ENCODE measurements around the gene POU6F2. TPM values are rescaled to one million over a fixed set of nuclear protein-coding genes. Genes with fewer than 3 reads are reported as not detected.
A peak's percentile ranks its signal among the peaks of the same experiment; 100 is the strongest.
"Not testable (repeated sequence)": the region's sequence is repeated elsewhere in the genome, so short reads cannot be mapped to it uniquely, and the experiment has no call there.

POU6F2 gene
- total RNA-seq = under 1 TPM in 1 of 2 experiments, not detected in 1; 0.12 TPM

GRCh38 chr7:38977685-38978084 lies at the start of gene POU6F2:
Gene POU6F2 (plus strand): TSS chr7:38977909. CDS start chr7:38977954, 45 bp downstream.
- H3K36me3 Mint-ChIP-seq (ENCODE audit: low read depth) = no peaks in the 10 kb centered on the region
- DNase-seq = no peak
- ChIA-PET POLR2A (no interaction called here), CTCF (no interaction called here)
- H3K9me3 Mint-ChIP-seq = no peaks in the 10 kb centered on the region
- no peaks in the 10 kb centered on the region for H3K4me1 Mint-ChIP-seq
- H3K27ac Mint-ChIP-seq = no peak within 1 kb of the TSS
- no peak within 1 kb of the TSS for H3K4me3 Mint-ChIP-seq
- H3K27me3 Mint-ChIP-seq = peaks cover 47% of the 10 kb centered on the region

GRCh38 chr7:38928506-38928905 lies 49.2 kb upstream of the POU6F2 start:
- Mint-ChIP-seq H3K27me3 (peaks cover 6% of the 10 kb centered on the region), H3K36me3 (ENCODE audit: low read depth) (no peaks in the 10 kb centered on the region), H3K9me3 (no peaks in the 10 kb centered on the region), H3K4me3 (no peak overlapping the region), H3K4me1 (no peaks in the 10 kb centered on the region), H3K27ac (no peak overlapping the region)
- DNase-seq = no peak
- ChIA-PET CTCF (no interaction called here), POLR2A (no interaction called here)

- Mint-ChIP-seq H3K36me3 (ENCODE audit: low read depth) (no peaks in the 10 kb centered on the region), H3K4me1 (no peaks in the 10 kb centered on the region), H3K4me3 (no peak overlapping the region), H3K27ac (no peak overlapping the region), H3K9me3 (no peaks in the 10 kb centered on the region), H3K27me3 (peaks cover 6% of the 10 kb centered on the region)
- ChIA-PET CTCF (no interaction called here), POLR2A (no interaction called here)
- DNase-seq = no peak
Observed at GRCh38 chr7:38929460-38930171, 48.1 kb upstream of the POU6F2 start.

GRCh38 chr7:38932509-38933168 lies 45.1 kb upstream of the POU6F2 start:
- CTCF ChIA-PET = interaction anchor here (0.6 to 0.9 kb wide), 2 partner anchors 10 to 610 kb away, joined by 3 to 4 read pairs; no protein-coding TSS in a partner anchor
- Mint-ChIP-seq H3K9me3 (no peaks in the 10 kb centered on the region), H3K4me1 (no peaks in the 10 kb centered on the region), H3K27ac (no peak overlapping the region), H3K4me3 (no peak overlapping the region), H3K36me3 (ENCODE audit: low read depth) (no peaks in the 10 kb centered on the region), H3K27me3 (peaks cover 4% of the 10 kb centered on the region)
- POLR2A ChIA-PET = no interaction called here
- DNase-seq = peak; percentile 58

GRCh38 chr7:38934051-38934450 lies 43.7 kb upstream of the POU6F2 start:
- H3K4me1 Mint-ChIP-seq = no peaks in the 10 kb centered on the region
- no peak overlapping the region for H3K27ac Mint-ChIP-seq
- no peak overlapping the region for H3K4me3 Mint-ChIP-seq
- ChIA-PET CTCF (no interaction called here), POLR2A (interaction anchor here (0.6 kb wide), 1 partner anchor 119 kb away, joined by 5 read pairs; no protein-coding TSS in a partner anchor)
- H3K27me3 Mint-ChIP-seq = peaks cover 2% of the 10 kb centered on the region
- no peak for DNase-seq
- H3K9me3 Mint-ChIP-seq = no peaks in the 10 kb centered on the region
- H3K36me3 Mint-ChIP-seq (ENCODE audit: low read depth) = no peaks in the 10 kb centered on the region

- CTCF ChIA-PET = no interaction called here
Observed at GRCh38 chr7:38934536-38934935, 43.2 kb upstream of the POU6F2 start.

GRCh38 chr7:38936641-38937040 lies 41.1 kb upstream of the POU6F2 start:
- ChIA-PET CTCF (no interaction called here), POLR2A (no interaction called here)
- Mint-ChIP-seq H3K27me3 (peaks cover 2% of the 10 kb centered on the region), H3K27ac (no peak overlapping the region), H3K4me3 (no peak overlapping the region), H3K36me3 (ENCODE audit: low read depth) (no peaks in the 10 kb centered on the region), H3K9me3 (no peaks in the 10 kb centered on the region), H3K4me1 (no peaks in the 10 kb centered on the region)
- no peak for DNase-seq

More at GRCh38 chr7:38934536-38934935, 43.2 kb upstream of the POU6F2 start:
- H3K4me1 Mint-ChIP-seq = no peaks in the 10 kb centered on the region
- H3K27me3 Mint-ChIP-seq = peaks cover 2% of the 10 kb centered on the region
- no peaks in the 10 kb centered on the region for H3K36me3 Mint-ChIP-seq (ENCODE audit: low read depth)
- H3K27ac Mint-ChIP-seq = no peak overlapping the region
- H3K4me3 Mint-ChIP-seq = no peak overlapping the region
- POLR2A ChIA-PET = interaction anchor here (0.6 kb wide), 1 partner anchor 118 kb away, joined by 5 read pairs; no protein-coding TSS in a partner anchor
- DNase-seq = no peak
- no peaks in the 10 kb centered on the region for H3K9me3 Mint-ChIP-seq

- ChIA-PET CTCF (no interaction called here), POLR2A (no interaction called here)
- Mint-ChIP-seq H3K27me3 (peaks cover 7% of the 10 kb centered on the region), H3K27ac (no peak overlapping the region), H3K9me3 (no peaks in the 10 kb centered on the region), H3K4me1 (no peaks in the 10 kb centered on the region), H3K4me3 (no peak overlapping the region), H3K36me3 (ENCODE audit: low read depth) (no peaks in the 10 kb centered on the region)
- DNase-seq = no peak
Observed at GRCh38 chr7:38938001-38938485, 39.7 kb upstream of the POU6F2 start.

- Mint-ChIP-seq H3K27ac (no peak overlapping the region), H3K36me3 (ENCODE audit: low read depth) (no peaks in the 10 kb centered on the region), H3K27me3 (peaks cover 7% of the 10 kb centered on the region), H3K4me1 (no peaks in the 10 kb centered on the region), H3K4me3 (no peak overlapping the region), H3K9me3 (no peaks in the 10 kb centered on the region)
- no peak for DNase-seq
- CTCF ChIA-PET = no interaction called here
- POLR2A ChIA-PET = no interaction called here
Observed at GRCh38 chr7:38938589-38938988, 39.1 kb upstream of the POU6F2 start.

- peaks cover 7% of the 10 kb centered on the region for H3K27me3 Mint-ChIP-seq
- no peak overlapping the region for H3K27ac Mint-ChIP-seq
- CTCF ChIA-PET = no interaction called here
- POLR2A ChIA-PET = no interaction called here
- no peaks in the 10 kb centered on the region for H3K9me3 Mint-ChIP-seq
- DNase-seq = no peak
- no peaks in the 10 kb centered on the region for H3K4me1 Mint-ChIP-seq
- H3K4me3 Mint-ChIP-seq = no peak overlapping the region
- H3K36me3 Mint-ChIP-seq (ENCODE audit: low read depth) = no peaks in the 10 kb centered on the region
Observed at GRCh38 chr7:38940774-38941173, 36.9 kb upstream of the POU6F2 start.

- H3K27me3 Mint-ChIP-seq = peaks cover 12% of the 10 kb centered on the region
- no peaks in the 10 kb centered on the region for H3K9me3 Mint-ChIP-seq
- DNase-seq = no peak
- POLR2A ChIA-PET = interaction anchor here (0.5 to 0.6 kb wide), 2 partner anchors 131 to 288 kb away, joined by 3 read pairs; no protein-coding TSS in a partner anchor
- no peaks in the 10 kb centered on the region for H3K36me3 Mint-ChIP-seq (ENCODE audit: low read depth)
- CTCF ChIA-PET = no interaction called here
- no peak overlapping the region for H3K4me3 Mint-ChIP-seq
- H3K4me1 Mint-ChIP-seq = no peaks in the 10 kb centered on the region
- no peak overlapping the region for H3K27ac Mint-ChIP-seq
Observed at GRCh38 chr7:38942431-38943051, 35.2 kb upstream of the POU6F2 start.

GRCh38 chr7:38947541-38947940 lies 30.2 kb upstream of the POU6F2 start:
- CTCF ChIA-PET = interaction anchor here (0.6 to 0.7 kb wide), 3 partner anchors 48 to 385 kb away, joined by 3 to 4 read pairs (median 3); no protein-coding TSS in a partner anchor
- peaks cover 20% of the 10 kb centered on the region for H3K27me3 Mint-ChIP-seq
- H3K36me3 Mint-ChIP-seq (ENCODE audit: low read depth); DNase-seq; H3K9me3 Mint-ChIP-seq; H3K27ac Mint-ChIP-seq; H3K4me1 Mint-ChIP-seq; POLR2A ChIA-PET; H3K4me3 Mint-ChIP-seq: not testable (repeated sequence)

GRCh38 chr7:38950309-38950708 lies 27.4 kb upstream of the POU6F2 start:
- Mint-ChIP-seq H3K9me3 (no peaks in the 10 kb centered on the region), H3K4me1 (no peaks in the 10 kb centered on the region), H3K4me3 (no peak overlapping the region), H3K27me3 (peaks cover 23% of the 10 kb centered on the region), H3K27ac (no peak overlapping the region), H3K36me3 (ENCODE audit: low read depth) (no peaks in the 10 kb centered on the region)
- CTCF ChIA-PET = no interaction called here
- no peak for DNase-seq
- POLR2A ChIA-PET = no interaction called here
